Ovary (tissue), 3 donors: ENCODE results near the gene TAF11L2.

Experiments
- EP300 ChIP-seq: sonication (generic); formaldehyde crosslinking; IDR thresholded peaks from one replicate; pipeline ENCODE4 v1.6.1; 2017; ENCODE audit warnings: antibody characterized with exemption
- POLR2A ChIP-seq: fragments of 450-650 bp; IDR thresholded peaks from one replicate; pipeline ENCODE4 v1.6.1; 2017; ENCODE audit warnings: antibody characterized with exemption, mild to moderate bottlenecking, moderate library complexity
- TF ChIP-seq, protein P1 (sequence below), 3 donors: fragments of 450-650 bp in 2 of 3; fragments of 200-600 bp in 1 of 3; IDR thresholded peaks; one replicate each; pipeline versions ENCODE4 v1.5.1 to v1.8.0; 2016 to 2022; ENCODE audit warnings: antibody characterized with exemption in 3 of 3, mild to moderate bottlenecking in 1 of 3
- donor health status: DM: no; HTN: no; CAD: no.

GRCh38 chr5:17463653-17464052 is 34.4 kb upstream of the TAF11L2 start:
- TF ChIP-seq, protein P1, sequence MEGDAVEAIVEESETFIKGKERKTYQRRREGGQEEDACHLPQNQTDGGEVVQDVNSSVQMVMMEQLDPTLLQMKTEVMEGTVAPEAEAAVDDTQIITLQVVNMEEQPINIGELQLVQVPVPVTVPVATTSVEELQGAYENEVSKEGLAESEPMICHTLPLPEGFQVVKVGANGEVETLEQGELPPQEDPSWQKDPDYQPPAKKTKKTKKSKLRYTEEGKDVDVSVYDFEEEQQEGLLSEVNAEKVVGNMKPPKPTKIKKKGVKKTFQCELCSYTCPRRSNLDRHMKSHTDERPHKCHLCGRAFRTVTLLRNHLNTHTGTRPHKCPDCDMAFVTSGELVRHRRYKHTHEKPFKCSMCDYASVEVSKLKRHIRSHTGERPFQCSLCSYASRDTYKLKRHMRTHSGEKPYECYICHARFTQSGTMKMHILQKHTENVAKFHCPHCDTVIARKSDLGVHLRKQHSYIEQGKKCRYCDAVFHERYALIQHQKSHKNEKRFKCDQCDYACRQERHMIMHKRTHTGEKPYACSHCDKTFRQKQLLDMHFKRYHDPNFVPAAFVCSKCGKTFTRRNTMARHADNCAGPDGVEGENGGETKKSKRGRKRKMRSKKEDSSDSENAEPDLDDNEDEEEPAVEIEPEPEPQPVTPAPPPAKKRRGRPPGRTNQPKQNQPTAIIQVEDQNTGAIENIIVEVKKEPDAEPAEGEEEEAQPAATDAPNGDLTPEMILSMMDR (IDR thresholded peaks at IDR 0.05): no peak
- no peak for TF ChIP-seq EP300
- TF ChIP-seq POLR2A: no peak
